ENCODE measurements around the gene BTLA. TPM values are rescaled to one million over a fixed set of nuclear protein-coding genes. Genes with fewer than 3 reads are reported as not detected.
"Not testable (repeated sequence)": the region's sequence is repeated elsewhere in the genome, so short reads cannot be mapped to it uniquely, and the experiment has no call there.

The BTLA gene
- total RNA-seq, 2 donors from 2014 or later: 0.35 TPM; not detected in 1

- Histone ChIP-seq H3K9me3 (no peaks in the 10 kb centered on the region), H3K4me1 (ENCODE audit: control insufficient read depth in 1 of 2, low read depth in 2 of 2) (peaks cover 12 to 17% of the 10 kb centered on the region in 2 donors), H3K27me3 (replicated peaks; ENCODE audit: insufficient read depth) (no peaks in the 10 kb centered on the region), H3K4me3 (no peak overlapping the region), H3K27ac (no peak overlapping the region), H3K36me3 (no peaks in the 10 kb centered on the region)
- ATAC-seq (ENCODE audit: insufficient number of reproducible peaks, low FRiP score, low read depth): no peak
- TF ChIP-seq CTCF (IDR thresholded peaks at IDR 0.05): no peak
- DNase-seq (ENCODE audit: low spot score): no peak
These were observed 72.1 kb downstream of the BTLA start for GRCh38 chr3:112427123-112427522.

- no peaks in the 10 kb centered on the region for H3K27me3 ChIP-seq (replicated peaks; ENCODE audit: insufficient read depth)
- ATAC-seq (ENCODE audit: insufficient number of reproducible peaks, low FRiP score, low read depth) (no peak), DNase-seq (ENCODE audit: low spot score) (no peak)
- no peak overlapping the region for H3K27ac ChIP-seq
- no peak overlapping the region for H3K4me3 ChIP-seq
- H3K36me3 ChIP-seq: no peaks in the 10 kb centered on the region
- peaks cover 12 to 17% of the 10 kb centered on the region in 2 donors for H3K4me1 ChIP-seq (ENCODE audit: control insufficient read depth in 1 of 2, low read depth in 2 of 2)
- no peak for TF ChIP-seq CTCF (IDR thresholded peaks at IDR 0.05)
- no peaks in the 10 kb centered on the region for H3K9me3 ChIP-seq
These were observed 73.2 kb downstream of the BTLA start for GRCh38 chr3:112425858-112426750.

GRCh38 chr3:112425382-112425781 lies 73.9 kb downstream of the BTLA start:
- no peaks in the 10 kb centered on the region for H3K36me3 ChIP-seq
- no peak for DNase-seq (ENCODE audit: low spot score)
- peak overlapping the region in 1 of 2 donors; percentile 64 for H3K27ac ChIP-seq
- no peaks in the 10 kb centered on the region for H3K9me3 ChIP-seq
- TF ChIP-seq CTCF (IDR thresholded peaks at IDR 0.05): no peak
- H3K27me3 ChIP-seq (replicated peaks; ENCODE audit: insufficient read depth): no peaks in the 10 kb centered on the region
- no peak overlapping the region for H3K4me3 ChIP-seq
- no peak for ATAC-seq (ENCODE audit: insufficient number of reproducible peaks, low FRiP score, low read depth)
- peaks cover 12 to 17% of the 10 kb centered on the region in 2 donors for H3K4me1 ChIP-seq (ENCODE audit: control insufficient read depth in 1 of 2, low read depth in 2 of 2)

GRCh38 chr3:112424394-112424793 lies 74.9 kb downstream of the BTLA start:
- no peaks in the 10 kb centered on the region for H3K36me3 ChIP-seq
- peak overlapping the region in 1 of 2 donors; percentile 64 for H3K27ac ChIP-seq
- no peaks in the 10 kb centered on the region for H3K27me3 ChIP-seq (replicated peaks; ENCODE audit: insufficient read depth)
- ATAC-seq (ENCODE audit: insufficient number of reproducible peaks, low FRiP score, low read depth): no peak
- no peak for TF ChIP-seq CTCF (IDR thresholded peaks at IDR 0.05)
- no peak for DNase-seq (ENCODE audit: low spot score)
- H3K4me3 ChIP-seq: no peak overlapping the region
- H3K4me1 ChIP-seq (ENCODE audit: control insufficient read depth in 1 of 2, low read depth in 2 of 2): peaks cover 12 to 17% of the 10 kb centered on the region in 2 donors
- no peaks in the 10 kb centered on the region for H3K9me3 ChIP-seq

GRCh38 chr3:112422921-112423320 lies 76.4 kb downstream of the BTLA start:
- not testable (repeated sequence) for DNase-seq (ENCODE audit: low spot score)

GRCh38 chr3:112418526-112418925 lies 80.7 kb downstream of the BTLA start:
- ATAC-seq (ENCODE audit: insufficient number of reproducible peaks, low FRiP score, low read depth); DNase-seq (ENCODE audit: low spot score); H3K9me3 ChIP-seq; H3K27ac ChIP-seq; H3K36me3 ChIP-seq; H3K4me1 ChIP-seq (ENCODE audit: control insufficient read depth in 1 of 2, low read depth in 2 of 2); H3K27me3 ChIP-seq (replicated peaks; ENCODE audit: insufficient read depth); H3K4me3 ChIP-seq: not testable (repeated sequence)

More at GRCh38 chr3:112422921-112423320, 76.4 kb downstream of the BTLA start:
- not testable (repeated sequence) for H3K9me3 ChIP-seq; H3K27me3 ChIP-seq (replicated peaks; ENCODE audit: insufficient read depth); H3K36me3 ChIP-seq; H3K27ac ChIP-seq; H3K4me3 ChIP-seq; ATAC-seq (ENCODE audit: insufficient number of reproducible peaks, low FRiP score, low read depth)
- H3K4me1 ChIP-seq (ENCODE audit: control insufficient read depth in 1 of 2, low read depth in 2 of 2): peaks cover 12 to 17% of the 10 kb centered on the region in 2 donors

Data from thoracic aorta (tissue), 2 donors.